Measurements from ENCODE around the gene GRIP2. TPM values are rescaled to one million over a fixed set of nuclear protein-coding genes. Genes with fewer than 3 reads are reported as not detected.

Gene GRIP2
- total and polyA plus RNA-seq, 2 donors (not counting 1 experiment from before 2014, with no cell fraction given), result under 0.01 to 0.87 TPM

- no peaks in the 10 kb centered on the region for H3K4me1 ChIP-seq (ENCODE audit: control insufficient read depth, extremely low read depth, insufficient read depth, low read length)
- no peaks in the 10 kb centered on the region for H3K9me3 ChIP-seq (ENCODE audit: control insufficient read depth, insufficient read depth, low read depth, low read length)
- no peaks in the 10 kb centered on the region for H3K79me2 ChIP-seq (ENCODE audit: control insufficient read depth, insufficient read depth, low read length)
- H4K20me1 ChIP-seq (ENCODE audit: control insufficient read depth, extremely low read depth, insufficient read depth, low read length), result no peaks in the 10 kb centered on the region
- TF ChIP-seq EZH2 (IDR thresholded peaks at IDR 0.05; ENCODE audit: low read length, missing control alignments), result no peak
- TF ChIP-seq, protein P1, sequence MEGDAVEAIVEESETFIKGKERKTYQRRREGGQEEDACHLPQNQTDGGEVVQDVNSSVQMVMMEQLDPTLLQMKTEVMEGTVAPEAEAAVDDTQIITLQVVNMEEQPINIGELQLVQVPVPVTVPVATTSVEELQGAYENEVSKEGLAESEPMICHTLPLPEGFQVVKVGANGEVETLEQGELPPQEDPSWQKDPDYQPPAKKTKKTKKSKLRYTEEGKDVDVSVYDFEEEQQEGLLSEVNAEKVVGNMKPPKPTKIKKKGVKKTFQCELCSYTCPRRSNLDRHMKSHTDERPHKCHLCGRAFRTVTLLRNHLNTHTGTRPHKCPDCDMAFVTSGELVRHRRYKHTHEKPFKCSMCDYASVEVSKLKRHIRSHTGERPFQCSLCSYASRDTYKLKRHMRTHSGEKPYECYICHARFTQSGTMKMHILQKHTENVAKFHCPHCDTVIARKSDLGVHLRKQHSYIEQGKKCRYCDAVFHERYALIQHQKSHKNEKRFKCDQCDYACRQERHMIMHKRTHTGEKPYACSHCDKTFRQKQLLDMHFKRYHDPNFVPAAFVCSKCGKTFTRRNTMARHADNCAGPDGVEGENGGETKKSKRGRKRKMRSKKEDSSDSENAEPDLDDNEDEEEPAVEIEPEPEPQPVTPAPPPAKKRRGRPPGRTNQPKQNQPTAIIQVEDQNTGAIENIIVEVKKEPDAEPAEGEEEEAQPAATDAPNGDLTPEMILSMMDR (conservative IDR thresholded peaks at IDR 0.05 in 1 of 2, IDR thresholded peaks at IDR 0.05 in 1 of 2; ENCODE audit: low read depth in 1 of 2, low read length in 2 of 2), result no peak
- no peak for DNase-seq (ENCODE audit: low read depth in 2 of 2)
- H3K36me3 ChIP-seq (ENCODE audit: control insufficient read depth, insufficient read depth, low read length), result no peaks in the 10 kb centered on the region
- H3K4me2 ChIP-seq (ENCODE audit: extremely low read depth, insufficient read depth, low read length), result no peak overlapping the region
- H2AFZ ChIP-seq (ENCODE audit: low read length), result no peak overlapping the region
- H3K9ac ChIP-seq (ENCODE audit: insufficient read depth, low read length), result no peak overlapping the region
- no peaks in the 10 kb centered on the region for H3K27me3 ChIP-seq (ENCODE audit: control insufficient read depth, insufficient read depth, low read length)
- H3K4me3 ChIP-seq (replicated peaks in 1 of 4; ENCODE audit: control extremely low read depth in 1 of 4, insufficient read depth in 1 of 4, low read depth in 3 of 4, low read length in 4 of 4), result no peak overlapping the region
- no peak overlapping the region for H3K27ac ChIP-seq (ENCODE audit: insufficient read depth, low read length)
These were observed 23.9 kb upstream of the GRIP2 start for GRCh38 chr3:14563946-14564539.

DNA sequence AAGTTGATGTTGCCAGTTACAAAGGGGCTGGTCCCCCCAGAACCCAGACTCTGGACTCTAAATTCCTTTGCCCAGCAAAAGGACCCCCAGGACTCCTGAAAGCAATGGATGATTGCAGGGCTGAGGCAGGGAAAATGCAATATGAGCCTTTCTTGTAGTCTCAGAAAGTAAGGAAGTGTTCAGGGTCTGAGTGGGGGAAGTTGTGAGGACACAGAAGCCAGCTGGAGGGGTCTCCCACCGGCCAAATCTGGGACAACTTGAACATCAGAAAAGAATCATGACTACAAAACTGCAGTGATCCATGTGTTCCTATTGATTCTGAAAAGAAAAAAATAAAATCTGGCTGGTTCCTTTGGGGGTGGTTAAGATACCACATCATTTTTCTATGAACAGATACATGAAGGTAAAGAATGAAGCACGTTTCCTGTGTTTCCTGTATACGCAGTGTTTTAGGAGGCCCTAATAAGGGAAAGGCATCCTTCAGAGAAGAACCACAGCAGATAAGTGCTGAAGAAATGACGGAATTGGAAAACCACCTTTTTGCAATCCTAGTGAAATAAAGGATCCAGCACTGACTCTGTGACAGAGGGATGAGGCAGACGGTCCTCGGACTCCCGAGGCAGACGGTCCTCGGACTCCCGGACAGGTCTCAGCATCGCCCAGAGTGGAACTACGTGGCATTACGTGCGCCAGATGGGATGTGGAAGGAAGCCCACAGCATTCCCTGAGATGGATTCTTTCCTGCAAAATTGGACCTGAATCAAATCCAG is 22.2 kb upstream of the GRIP2 start:
- Histone ChIP-seq H3K27me3 (ENCODE audit: control insufficient read depth, insufficient read depth, low read length) (no peaks in the 10 kb centered on the region), H3K4me1 (ENCODE audit: control insufficient read depth, extremely low read depth, insufficient read depth, low read length) (no peaks in the 10 kb centered on the region), H2AFZ (ENCODE audit: low read length) (no peak overlapping the region), H3K36me3 (ENCODE audit: control insufficient read depth, insufficient read depth, low read length) (no peaks in the 10 kb centered on the region), H4K20me1 (ENCODE audit: control insufficient read depth, extremely low read depth, insufficient read depth, low read length) (no peaks in the 10 kb centered on the region), H3K9me3 (ENCODE audit: control insufficient read depth, insufficient read depth, low read depth, low read length) (no peaks in the 10 kb centered on the region), H3K4me3 (replicated peaks in 1 of 4; ENCODE audit: control extremely low read depth in 1 of 4, insufficient read depth in 1 of 4, low read depth in 3 of 4, low read length in 4 of 4) (no peak overlapping the region), H3K9ac (ENCODE audit: insufficient read depth, low read length) (no peak overlapping the region), H3K27ac (ENCODE audit: insufficient read depth, low read length) (no peak overlapping the region), H3K4me2 (ENCODE audit: extremely low read depth, insufficient read depth, low read length) (no peak overlapping the region), H3K79me2 (ENCODE audit: control insufficient read depth, insufficient read depth, low read length) (no peaks in the 10 kb centered on the region)
- no peak for TF ChIP-seq EZH2 (IDR thresholded peaks at IDR 0.05; ENCODE audit: low read length, missing control alignments)
- TF ChIP-seq, protein P1 (conservative IDR thresholded peaks at IDR 0.05 in 1 of 2, IDR thresholded peaks at IDR 0.05 in 1 of 2; ENCODE audit: low read depth in 1 of 2, low read length in 2 of 2), result no peak
- DNase-seq (ENCODE audit: low read depth in 2 of 2), result peak; percentile 17 to 20

GRCh38 chr3:14561051-14561960 is 21.2 kb upstream of the GRIP2 start:
- H3K9me3 ChIP-seq (ENCODE audit: control insufficient read depth, insufficient read depth, low read depth, low read length), result no peaks in the 10 kb centered on the region
- no peak overlapping the region for H3K4me2 ChIP-seq (ENCODE audit: extremely low read depth, insufficient read depth, low read length)
- H3K4me3 ChIP-seq (replicated peaks in 1 of 4; ENCODE audit: control extremely low read depth in 1 of 4, insufficient read depth in 1 of 4, low read depth in 3 of 4, low read length in 4 of 4), result no peak overlapping the region
- H3K4me1 ChIP-seq (ENCODE audit: control insufficient read depth, extremely low read depth, insufficient read depth, low read length), result no peaks in the 10 kb centered on the region
- H4K20me1 ChIP-seq (ENCODE audit: control insufficient read depth, extremely low read depth, insufficient read depth, low read length), result no peaks in the 10 kb centered on the region
- TF ChIP-seq, protein P1 (conservative IDR thresholded peaks at IDR 0.05 in 1 of 2, IDR thresholded peaks at IDR 0.05 in 1 of 2; ENCODE audit: low read depth in 1 of 2, low read length in 2 of 2), result no peak
- no peak for TF ChIP-seq EZH2 (IDR thresholded peaks at IDR 0.05; ENCODE audit: low read length, missing control alignments)
- H3K27me3 ChIP-seq (ENCODE audit: control insufficient read depth, insufficient read depth, low read length), result no peaks in the 10 kb centered on the region
- no peaks in the 10 kb centered on the region for H3K79me2 ChIP-seq (ENCODE audit: control insufficient read depth, insufficient read depth, low read length)
- H3K36me3 ChIP-seq (ENCODE audit: control insufficient read depth, insufficient read depth, low read length), result no peaks in the 10 kb centered on the region
- no peak overlapping the region for H2AFZ ChIP-seq (ENCODE audit: low read length)
- no peak overlapping the region for H3K27ac ChIP-seq (ENCODE audit: insufficient read depth, low read length)
- no peak overlapping the region for H3K9ac ChIP-seq (ENCODE audit: insufficient read depth, low read length)
- DNase-seq (ENCODE audit: low read depth in 2 of 2), result peak in 1 of 2 donors; percentile 32
